ENCODE data around the gene BORCS8. TPM values are rescaled to one million over a fixed set of nuclear protein-coding genes. Genes with fewer than 3 reads are reported as not detected.

The BORCS8 gene
- total and polyA plus RNA-seq, 2 of the 13 experiments (the other 11 are each of a cell fraction or from before 2014, with no cell fraction given), result 9.6 to 13.3 TPM

- TF ChIP-seq, protein P1, sequence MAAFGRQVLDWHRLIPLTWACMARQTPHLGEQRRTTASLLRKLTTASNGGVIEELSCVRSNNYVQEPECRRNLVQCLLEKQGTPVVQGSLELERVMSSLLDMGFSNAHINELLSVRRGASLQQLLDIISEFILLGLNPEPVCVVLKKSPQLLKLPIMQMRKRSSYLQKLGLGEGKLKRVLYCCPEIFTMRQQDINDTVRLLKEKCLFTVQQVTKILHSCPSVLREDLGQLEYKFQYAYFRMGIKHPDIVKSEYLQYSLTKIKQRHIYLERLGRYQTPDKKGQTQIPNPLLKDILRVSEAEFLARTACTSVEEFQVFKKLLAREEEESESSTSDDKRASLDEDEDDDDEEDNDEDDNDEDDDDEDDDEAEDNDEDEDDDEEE (CRISPR knock-in tag; IDR thresholded peaks at IDR 0.05), result peak; percentile 37; the same call in 1 of the 2 replicates
- TF ChIP-seq TP53 (CRISPR knock-in tag; conservative IDR thresholded peaks at IDR 0.05), result no peak
- TF ChIP-seq KLF9 (CRISPR knock-in tag; IDR thresholded peaks at IDR 0.05; ENCODE audit: low read depth), result no peak
- TF ChIP-seq RBAK (CRISPR knock-in tag; IDR thresholded peaks at IDR 0.05), result no peak
- 0 out of 2 replicates have a peak, but pooled peaks have one; percentile 16 for TF ChIP-seq HMG20B (CRISPR knock-in tag; conservative IDR thresholded peaks at IDR 0.05)
- TF ChIP-seq ZNF710 (CRISPR knock-in tag; IDR thresholded peaks at IDR 0.05; ENCODE audit: borderline replicate concordance), result peak; percentile 64; the same call in 1 of the 2 replicates
- TF ChIP-seq SALL2 (CRISPR knock-in tag; IDR thresholded peaks at IDR 0.05), result 0 out of 2 replicates have a peak, but pooled peaks have one; percentile 31
- peak; percentile 30; the same call in 1 of the 2 replicates for TF ChIP-seq ZSCAN30 (CRISPR knock-in tag; IDR thresholded peaks at IDR 0.05)
- no peak for TF ChIP-seq HOXA9 (CRISPR knock-in tag; IDR thresholded peaks at IDR 0.05; ENCODE audit: borderline replicate concordance)
- peak; percentile 41 for TF ChIP-seq MED8 (CRISPR knock-in tag; IDR thresholded peaks at IDR 0.05; ENCODE audit: insufficient replicate concordance)
- peak; percentile 91 for TF ChIP-seq IKZF5 (CRISPR knock-in tag; IDR thresholded peaks at IDR 0.05)
- TF ChIP-seq U2AF1 (optimal IDR thresholded peaks at IDR 0.05; ENCODE audit: low read depth, low read length), result peak; percentile 97
- peak; percentile 68; the same call in 1 of the 2 replicates for TF ChIP-seq ZMYM4 (CRISPR knock-in tag; IDR thresholded peaks at IDR 0.05)
- TF ChIP-seq, protein P2, sequence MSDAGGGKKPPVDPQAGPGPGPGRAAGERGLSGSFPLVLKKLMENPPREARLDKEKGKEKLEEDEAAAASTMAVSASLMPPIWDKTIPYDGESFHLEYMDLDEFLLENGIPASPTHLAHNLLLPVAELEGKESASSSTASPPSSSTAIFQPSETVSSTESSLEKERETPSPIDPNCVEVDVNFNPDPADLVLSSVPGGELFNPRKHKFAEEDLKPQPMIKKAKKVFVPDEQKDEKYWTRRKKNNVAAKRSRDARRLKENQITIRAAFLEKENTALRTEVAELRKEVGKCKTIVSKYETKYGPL (CRISPR knock-in tag; IDR thresholded peaks at IDR 0.05), result no peak
- no peak for TF ChIP-seq LCORL (IDR thresholded peaks at IDR 0.05)
- peak; percentile 64 for TF ChIP-seq LCORL (CRISPR knock-in tag; IDR thresholded peaks at IDR 0.05)
- TF ChIP-seq, protein P3, sequence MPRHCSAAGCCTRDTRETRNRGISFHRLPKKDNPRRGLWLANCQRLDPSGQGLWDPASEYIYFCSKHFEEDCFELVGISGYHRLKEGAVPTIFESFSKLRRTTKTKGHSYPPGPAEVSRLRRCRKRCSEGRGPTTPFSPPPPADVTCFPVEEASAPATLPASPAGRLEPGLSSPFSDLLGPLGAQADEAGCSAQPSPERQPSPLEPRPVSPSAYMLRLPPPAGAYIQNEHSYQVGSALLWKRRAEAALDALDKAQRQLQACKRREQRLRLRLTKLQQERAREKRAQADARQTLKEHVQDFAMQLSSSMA (CRISPR knock-in tag; IDR thresholded peaks at IDR 0.05), result peak; percentile 37; the same call in 1 of the 2 replicates
- no peak for TF ChIP-seq MNT (IDR thresholded peaks at IDR 0.05)
- TF ChIP-seq, protein P4, sequence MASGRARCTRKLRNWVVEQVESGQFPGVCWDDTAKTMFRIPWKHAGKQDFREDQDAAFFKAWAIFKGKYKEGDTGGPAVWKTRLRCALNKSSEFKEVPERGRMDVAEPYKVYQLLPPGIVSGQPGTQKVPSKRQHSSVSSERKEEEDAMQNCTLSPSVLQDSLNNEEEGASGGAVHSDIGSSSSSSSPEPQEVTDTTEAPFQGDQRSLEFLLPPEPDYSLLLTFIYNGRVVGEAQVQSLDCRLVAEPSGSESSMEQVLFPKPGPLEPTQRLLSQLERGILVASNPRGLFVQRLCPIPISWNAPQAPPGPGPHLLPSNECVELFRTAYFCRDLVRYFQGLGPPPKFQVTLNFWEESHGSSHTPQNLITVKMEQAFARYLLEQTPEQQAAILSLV (CRISPR knock-in tag; IDR thresholded peaks at IDR 0.05; ENCODE audit: borderline replicate concordance), result peak; percentile 86; the same call in 1 of the 2 replicates
- peak; percentile 77 for TF ChIP-seq MTA1 (CRISPR knock-in tag; IDR thresholded peaks at IDR 0.05; ENCODE audit: borderline replicate concordance)
- TF ChIP-seq ZNF205 (CRISPR knock-in tag; IDR thresholded peaks at IDR 0.05), result peak; percentile 82
Measured at GRCh38 chr19:19192078-19192882, at the start of gene BORCS8, which contains the start of gene RFXANK (continued).
